Middle frontal gyrus (tissue), 1 donor: ENCODE results near the gene KRT7.
"Not testable (repeated sequence)": the region's sequence is repeated elsewhere in the genome, so short reads cannot be mapped to it uniquely, and the experiment has no call there.

Experiments used
- DNase-seq: peaks from one replicate; pipeline ENCODE4 v3.0.0-alpha.2; 2015; ENCODE audit warnings: low spot score; ENCODE audit errors: extremely low spot score

KRT7 gene

GRCh38 chr12:52243856-52244614 is 11.0 kb downstream of the KRT7 start:
- DNase-seq: no peak

DNA sequence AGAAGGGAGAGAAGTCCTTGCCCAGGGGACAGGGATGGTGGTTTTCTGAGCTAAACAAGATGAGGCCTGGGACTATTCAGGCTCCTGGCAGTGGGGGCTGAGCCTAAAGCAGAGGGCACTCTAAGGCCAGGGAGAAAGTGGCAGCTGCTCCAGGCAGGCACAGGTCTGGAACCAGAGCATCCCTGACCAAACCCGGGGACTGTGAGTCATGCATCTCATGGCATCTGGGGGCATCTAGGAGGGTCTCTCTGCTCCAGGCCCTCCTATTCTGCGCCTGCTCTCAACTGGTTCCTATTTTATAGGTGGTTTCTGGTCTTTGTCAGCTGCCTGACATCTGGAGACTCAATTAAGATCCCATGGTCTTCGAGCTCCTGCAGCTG is 11.6 kb downstream of the KRT7 start:
- DNase-seq: no peak

- no peak for DNase-seq
Measured at GRCh38 chr12:52245259-52245961, 12.4 kb downstream of the KRT7 start.

GRCh38 chr12:52245962-52246569 is 13.0 kb downstream of the KRT7 start:
- no peak for DNase-seq

DNA sequence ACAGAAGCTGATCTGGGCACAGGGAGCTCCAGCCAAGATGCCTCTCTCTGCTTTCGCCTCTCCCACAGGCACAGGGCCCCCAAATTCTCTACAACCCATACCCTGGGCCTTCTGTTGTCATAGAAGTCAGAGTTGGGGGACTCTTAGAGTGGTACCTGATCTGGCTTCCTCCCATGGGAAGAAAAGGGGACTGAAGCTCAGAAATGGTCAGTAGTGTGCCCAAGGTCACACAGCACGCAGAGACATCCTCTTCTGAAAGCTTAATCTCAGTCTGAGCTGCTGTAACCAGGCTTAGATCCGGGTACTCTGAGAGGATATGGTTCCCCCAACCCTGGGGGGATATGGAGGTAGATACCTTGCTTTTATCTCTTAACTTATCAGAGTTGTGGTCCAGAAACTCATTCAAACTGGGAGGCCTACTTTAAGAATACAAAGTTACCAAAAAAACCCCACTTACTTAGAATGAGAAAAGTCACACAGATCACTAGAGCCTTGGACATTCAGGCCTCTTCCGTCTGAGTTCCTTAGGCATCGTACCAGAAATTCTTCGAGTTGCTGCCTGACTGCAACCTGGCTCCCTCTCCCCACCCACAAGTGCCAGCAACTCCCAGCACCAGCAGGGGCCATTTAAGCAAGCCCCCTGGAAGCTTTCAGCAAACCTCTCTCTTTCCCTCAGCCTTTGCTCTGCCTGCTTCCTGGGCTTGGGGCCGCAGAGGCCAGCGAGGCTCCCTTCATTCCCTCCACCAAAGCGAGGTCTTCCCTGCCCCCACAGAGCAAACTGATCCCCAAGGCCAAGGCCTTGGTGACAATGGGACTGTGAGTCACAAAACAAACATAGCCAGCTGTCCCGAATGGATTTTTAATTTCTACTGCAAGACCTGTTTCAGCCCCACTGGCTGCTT is 13.9 kb downstream of the KRT7 start:
- DNase-seq: no peak

- no peak for DNase-seq
Measured at GRCh38 chr12:52247622-52248540, 14.8 kb downstream of the KRT7 start.

GRCh38 chr12:52248541-52249461 is 15.8 kb downstream of the KRT7 start:
- peak; percentile 8 for DNase-seq

- no peak for DNase-seq
Measured at GRCh38 chr12:52249511-52250047, 16.5 kb downstream of the KRT7 start.

DNA sequence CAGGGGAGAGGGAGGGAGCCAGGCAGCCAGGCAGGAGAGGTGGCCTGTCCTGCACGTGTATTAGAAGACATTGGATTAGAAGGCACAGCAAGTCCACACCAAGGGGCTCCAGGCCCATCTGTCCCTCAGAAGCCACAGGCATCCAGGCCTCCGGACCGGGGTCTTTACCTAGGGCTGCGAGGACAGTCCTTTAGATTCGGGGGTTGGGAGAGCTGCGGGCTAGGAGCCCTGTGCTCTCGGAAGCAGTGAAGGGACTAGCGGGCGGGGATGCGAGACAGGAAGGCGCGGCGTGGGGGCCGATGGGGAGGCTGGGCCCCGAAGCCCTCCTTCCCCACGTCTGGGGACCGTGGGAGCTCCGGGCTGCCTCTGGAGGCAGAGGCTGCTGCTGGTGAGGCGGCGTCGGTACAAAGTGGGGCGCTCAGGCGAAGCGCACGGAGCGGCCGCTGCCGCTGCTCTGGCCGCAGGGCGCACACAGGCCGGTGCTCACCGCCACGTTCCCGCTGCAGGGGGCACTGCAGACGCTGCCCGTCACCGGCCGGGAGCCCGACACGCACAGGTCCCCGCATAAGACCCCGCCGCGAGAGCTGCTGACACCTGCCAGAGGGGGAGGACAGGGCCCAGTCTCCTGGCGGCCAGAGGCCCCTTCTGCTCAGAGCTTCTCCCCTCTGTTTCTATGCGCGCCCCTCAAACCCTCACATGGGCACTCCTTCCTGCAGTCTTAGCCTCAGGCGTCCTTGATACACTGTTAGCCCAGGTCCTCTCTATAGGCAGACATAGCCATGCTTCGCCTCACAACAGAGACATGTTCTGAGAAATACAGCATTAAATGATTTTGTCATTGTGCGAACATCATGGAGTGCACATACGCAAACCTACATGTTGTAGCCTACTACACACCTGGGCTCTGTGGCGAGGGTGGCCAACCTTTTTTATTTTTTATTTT is 17.3 kb downstream of the KRT7 start:
- no peak for DNase-seq

- DNase-seq: no peak
Measured at GRCh38 chr12:52251367-52252051, 18.5 kb downstream of the KRT7 start.

- not testable (repeated sequence) for DNase-seq
Measured at GRCh38 chr12:52252175-52252615, 19.2 kb downstream of the KRT7 start.

DNA sequence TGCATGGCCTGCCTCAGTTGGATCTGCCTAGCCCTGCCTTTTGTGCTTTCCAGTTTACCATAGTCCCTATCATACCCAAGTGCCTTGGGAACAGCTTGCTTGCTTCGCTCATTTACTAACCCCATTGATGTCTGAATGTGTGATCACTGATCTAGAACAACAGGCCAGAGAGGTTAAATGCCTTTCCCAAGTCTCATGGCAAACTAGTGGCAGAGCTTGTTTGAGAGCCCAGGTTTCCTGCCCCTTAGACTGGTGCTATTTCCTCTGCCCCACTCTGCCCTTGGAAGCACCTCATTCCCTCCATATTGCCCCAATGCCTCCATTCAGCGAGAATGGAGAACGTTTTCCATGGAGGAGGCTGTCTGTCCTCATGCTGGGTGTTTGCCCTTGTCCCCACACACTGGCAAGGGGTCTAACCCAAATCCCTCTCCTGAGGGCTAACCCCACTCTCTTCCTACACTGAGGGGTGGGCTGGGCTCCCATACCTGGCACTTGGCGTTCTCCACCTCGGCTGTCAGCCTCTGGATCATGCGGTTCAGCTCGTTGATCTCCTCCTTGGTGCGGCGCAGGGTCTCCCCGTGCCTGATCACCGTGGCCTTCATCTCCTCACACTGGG is 19.8 kb downstream of the KRT7 start:
- DNase-seq: no peak

DNA sequence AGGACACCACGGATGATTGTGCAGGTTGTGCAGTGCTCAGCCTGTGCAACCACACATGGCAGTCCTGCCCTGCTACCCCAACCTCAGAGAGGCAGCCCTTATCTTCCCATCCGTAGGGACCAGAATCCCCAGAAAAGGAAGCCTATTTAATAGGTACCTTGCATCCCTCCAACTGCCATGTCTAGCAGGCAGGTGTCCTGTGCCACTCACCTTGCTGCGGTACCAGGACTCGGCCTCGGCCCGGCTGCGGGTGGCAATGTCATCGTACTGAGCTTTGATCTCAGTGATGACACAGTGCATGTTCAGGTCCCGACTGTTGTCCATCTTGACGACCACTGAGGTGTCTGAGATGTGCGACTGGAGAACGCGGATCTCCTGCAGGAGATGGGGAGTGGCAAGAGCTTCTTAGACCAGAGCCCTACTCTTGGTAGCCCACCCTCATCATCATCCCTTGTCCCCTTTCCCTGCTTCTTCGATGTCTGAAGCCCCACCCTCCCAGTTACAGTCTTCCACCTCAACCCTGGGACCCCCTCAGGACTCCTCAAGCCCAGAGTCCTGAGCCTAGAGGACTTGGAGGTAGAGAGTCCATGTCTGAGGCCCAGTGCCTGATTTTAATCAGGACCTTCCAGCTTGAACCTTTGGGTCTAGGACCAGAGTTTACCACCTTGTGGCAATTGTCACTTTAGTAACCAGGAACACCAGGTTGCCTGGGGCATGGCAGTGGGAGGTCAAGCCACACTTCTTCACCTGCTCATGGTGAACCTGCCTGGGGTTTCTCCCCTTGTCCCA is 20.5 kb downstream of the KRT7 start:
- DNase-seq: no peak

DNA sequence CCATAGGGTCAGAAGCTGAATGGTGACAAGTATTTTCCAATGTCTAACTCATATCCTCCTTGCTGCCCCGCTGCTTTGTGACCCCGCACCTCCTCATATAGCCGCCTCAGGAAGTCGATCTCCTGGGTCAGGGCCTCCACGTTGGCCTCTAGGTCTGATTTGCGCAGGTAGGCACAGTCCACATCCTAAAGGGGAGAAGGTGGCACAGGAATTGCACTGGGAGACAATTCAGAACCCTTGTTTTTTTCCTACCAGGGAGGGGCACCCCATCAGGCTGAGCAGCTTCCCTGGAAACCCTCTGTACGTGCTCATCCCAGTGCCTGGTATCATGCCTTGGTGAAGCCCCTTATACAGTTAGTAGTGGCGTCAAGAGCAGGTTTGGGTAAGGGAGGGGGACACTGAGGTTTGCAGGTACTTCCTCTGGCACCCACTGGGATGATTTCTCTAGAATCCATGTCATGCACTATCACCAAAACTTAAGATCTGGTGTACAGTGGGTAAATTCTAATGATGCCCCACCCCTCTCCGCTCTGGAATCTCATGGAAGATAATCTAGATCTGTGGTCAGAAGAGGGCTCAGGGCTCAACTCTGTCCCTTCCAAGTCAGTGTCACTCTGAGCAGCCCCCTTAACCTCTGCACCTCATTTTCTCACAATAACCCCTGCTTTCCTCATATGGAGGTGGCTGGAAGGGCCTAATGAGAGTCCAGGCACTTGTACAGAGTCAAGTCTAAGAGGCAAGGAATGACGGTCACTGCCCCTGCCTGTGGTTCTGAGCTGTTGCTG is 21.3 kb downstream of the KRT7 start:
- no peak for DNase-seq
